Stomach smooth muscle (tissue), 2 donors: ENCODE data around the gene RBL2.
"Not testable (repeated sequence)": the region's sequence is repeated elsewhere in the genome, so short reads cannot be mapped to it uniquely, and the experiment has no call there.

ENCODE experiments used
- H3K27ac ChIP-seq: one replicate; pipeline ENCODE4 v1.7.0; 2013; ENCODE audit warnings: mild to moderate bottlenecking, low read length, inconsistent platforms
- H3K27me3 ChIP-seq, 2 donors: one replicate each; pipeline ENCODE4 v1.7.0; 2013; ENCODE audit warnings: low read length in 2 of 2; ENCODE audit not compliant: insufficient read depth in 2 of 2, control insufficient read depth in 1 of 2
- H3K36me3 ChIP-seq, 2 donors: one replicate each; pipeline ENCODE4 v1.7.0; 2013; ENCODE audit warnings: low read length in 2 of 2; ENCODE audit not compliant: control insufficient read depth in 2 of 2, insufficient read depth in 2 of 2
- H3K4me1 ChIP-seq: one replicate; pipeline ENCODE4 v1.7.0; 2013; ENCODE audit warnings: low read length; ENCODE audit not compliant: control insufficient read depth, insufficient read depth
- H3K4me3 ChIP-seq, 2 donors: one replicate each; pipeline ENCODE4 v1.7.0; 2013; ENCODE audit warnings: low read length in 2 of 2
- H3K9ac ChIP-seq, 2 donors: one replicate each; pipeline ENCODE4 v1.7.0; 2013; ENCODE audit warnings: low read length in 2 of 2, mild to moderate bottlenecking in 1 of 2
- H3K9me3 ChIP-seq, 2 donors: one replicate each; pipeline ENCODE4 v1.7.0; 2013; ENCODE audit warnings: low read length in 2 of 2; ENCODE audit not compliant: control insufficient read depth in 2 of 2
- donor health status: healthy.
- donor health status: Pancreatic carcinoma.

RBL2 gene

GRCh38 chr16:53423968-53424367 lies 10.3 kb upstream of the RBL2 start:
- H3K9me3 ChIP-seq, H3K4me1 ChIP-seq, H3K27me3 ChIP-seq, H3K4me3 ChIP-seq, H3K36me3 ChIP-seq, H3K9ac ChIP-seq, H3K27ac ChIP-seq: not testable (repeated sequence)

- no peaks in the 10 kb centered on the region for H3K4me1 ChIP-seq
- H3K27ac ChIP-seq: no peak overlapping the region
- H3K9me3 ChIP-seq: peaks cover 0 to 5% of the 10 kb centered on the region in 2 donors
- H3K9ac ChIP-seq: no peak overlapping the region
- no peaks in the 10 kb centered on the region for H3K27me3 ChIP-seq
- no peak overlapping the region for H3K4me3 ChIP-seq
- no peaks in the 10 kb centered on the region for H3K36me3 ChIP-seq
Observed at GRCh38 chr16:53428681-53429080, 5.6 kb upstream of the RBL2 start.

DNA sequence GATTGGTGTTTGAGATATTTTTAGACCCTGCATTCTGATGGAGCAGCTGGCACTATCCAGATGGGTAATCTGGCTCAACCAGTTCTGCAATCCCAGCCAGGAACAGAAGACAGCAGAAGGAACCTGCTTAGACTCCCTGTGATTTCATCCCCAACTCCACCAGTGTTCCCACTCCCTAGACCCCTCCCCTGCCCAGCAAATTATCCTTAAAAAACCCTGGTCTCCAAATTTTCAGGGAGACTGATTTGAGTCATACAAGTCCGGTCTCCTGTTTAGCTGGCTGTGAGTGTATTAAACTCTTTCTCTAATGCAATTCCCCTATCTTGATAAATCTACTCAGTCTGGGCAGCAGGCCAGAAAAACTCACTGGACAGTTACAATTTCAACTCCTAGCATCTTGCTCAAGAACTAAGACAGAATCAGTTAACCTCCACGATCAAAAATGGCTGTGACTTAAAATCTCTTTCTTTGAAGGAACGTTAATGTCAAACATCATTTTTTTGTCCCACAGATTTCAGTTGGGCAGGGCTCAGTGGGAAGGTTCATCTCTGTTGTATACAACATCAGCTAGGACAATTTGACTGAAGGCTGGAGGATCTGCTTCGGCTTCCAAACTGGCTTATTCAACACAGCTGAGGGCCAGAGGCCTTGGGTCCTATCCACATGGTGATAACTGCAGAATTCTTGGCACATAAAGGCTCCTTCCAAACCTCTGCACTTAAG lies 4.9 kb upstream of the RBL2 start:
- peaks cover 0 to 5% of the 10 kb centered on the region in 2 donors for H3K9me3 ChIP-seq
- H3K4me1 ChIP-seq: no peaks in the 10 kb centered on the region
- no peaks in the 10 kb centered on the region for H3K27me3 ChIP-seq
- H3K27ac ChIP-seq: no peak overlapping the region
- no peaks in the 10 kb centered on the region for H3K36me3 ChIP-seq
- H3K4me3 ChIP-seq: no peak overlapping the region
- H3K9ac ChIP-seq: no peak overlapping the region

DNA sequence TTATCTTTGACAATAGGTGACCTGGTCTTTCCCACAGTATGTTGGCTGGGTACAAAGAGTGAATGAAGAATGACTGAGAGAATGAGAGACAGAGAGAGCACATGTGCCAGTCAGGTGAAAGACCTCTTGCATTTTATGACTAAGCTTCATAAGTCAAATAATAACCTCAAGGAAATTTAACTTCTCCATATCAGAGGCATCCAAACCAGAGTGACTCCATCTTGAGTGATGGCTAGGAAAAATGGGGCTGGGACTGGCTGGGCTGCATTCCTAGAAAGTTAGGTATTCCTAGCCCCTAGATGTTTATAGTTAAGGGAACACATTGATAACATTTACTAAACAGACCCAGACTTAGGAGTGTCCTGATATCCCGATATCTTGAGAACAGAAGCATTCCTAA lies 3.9 kb upstream of the RBL2 start:
- Histone ChIP-seq H3K9me3 (peaks cover 0 to 5% of the 10 kb centered on the region in 2 donors), H3K27me3 (no peaks in the 10 kb centered on the region), H3K36me3 (no peaks in the 10 kb centered on the region), H3K27ac (no peak overlapping the region), H3K4me1 (peaks cover 2% of the 10 kb centered on the region), H3K4me3 (no peak overlapping the region), H3K9ac (no peak overlapping the region)

DNA sequence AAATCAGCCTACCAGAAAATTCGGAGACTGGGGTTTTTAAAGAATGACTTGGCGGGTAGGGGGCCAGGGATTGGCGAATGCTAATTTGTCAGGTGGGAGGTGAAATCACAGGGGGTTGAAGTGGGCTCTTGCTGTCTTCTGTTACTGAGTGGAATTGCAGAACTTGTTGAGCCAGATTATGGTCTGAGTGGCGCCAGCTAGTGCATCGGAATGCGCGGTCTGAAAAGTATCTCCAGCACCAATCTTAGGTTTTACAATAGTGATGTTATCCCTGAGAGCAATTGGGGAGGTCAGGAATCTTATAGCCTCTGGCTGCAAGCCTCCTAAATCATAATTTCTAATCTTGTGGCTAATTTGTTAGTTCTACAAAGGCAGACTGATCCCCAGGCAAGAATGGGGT lies 762 bp upstream of the RBL2 start:
- H3K27ac ChIP-seq: peak overlapping the region; percentile 88
- no peaks in the 10 kb centered on the region for H3K27me3 ChIP-seq
- peak overlapping the region; percentile 72 to 99 for H3K4me3 ChIP-seq
- peaks cover 2% of the 10 kb centered on the region for H3K4me1 ChIP-seq
- H3K9ac ChIP-seq: peak overlapping the region in 1 of 2 donors; percentile 78
- peaks cover 0 to 5% of the 10 kb centered on the region in 2 donors for H3K9me3 ChIP-seq
- no peaks in the 10 kb centered on the region for H3K36me3 ChIP-seq

GRCh38 chr16:53433930-53434376 lies 318 bp upstream of the RBL2 start:
- Histone ChIP-seq H3K4me1 (peaks cover 2% of the 10 kb centered on the region), H3K27ac (peak overlapping the region; percentile 88), H3K36me3 (no peaks in the 10 kb centered on the region), H3K9me3 (peaks cover 0 to 5% of the 10 kb centered on the region in 2 donors), H3K9ac (peak overlapping the region; percentile 78 to 92), H3K4me3 (peak overlapping the region; percentile 72 to 99), H3K27me3 (no peaks in the 10 kb centered on the region)

- Histone ChIP-seq H3K9me3 (no peaks in the 10 kb centered on the region), H3K4me1 (peaks cover 2% of the 10 kb centered on the region), H3K9ac (peak overlapping the region; percentile 78 to 92), H3K4me3 (peak overlapping the region; percentile 98 to 99), H3K27me3 (no peaks in the 10 kb centered on the region), H3K36me3 (no peaks in the 10 kb centered on the region), H3K27ac (peak overlapping the region; percentile 88)
Observed at GRCh38 chr16:53435066-53435688, 906 bp downstream of the RBL2 start.

GRCh38 chr16:53440125-53440524 lies 5.9 kb downstream of the RBL2 start:
- no peaks in the 10 kb centered on the region for H3K4me1 ChIP-seq

DNA sequence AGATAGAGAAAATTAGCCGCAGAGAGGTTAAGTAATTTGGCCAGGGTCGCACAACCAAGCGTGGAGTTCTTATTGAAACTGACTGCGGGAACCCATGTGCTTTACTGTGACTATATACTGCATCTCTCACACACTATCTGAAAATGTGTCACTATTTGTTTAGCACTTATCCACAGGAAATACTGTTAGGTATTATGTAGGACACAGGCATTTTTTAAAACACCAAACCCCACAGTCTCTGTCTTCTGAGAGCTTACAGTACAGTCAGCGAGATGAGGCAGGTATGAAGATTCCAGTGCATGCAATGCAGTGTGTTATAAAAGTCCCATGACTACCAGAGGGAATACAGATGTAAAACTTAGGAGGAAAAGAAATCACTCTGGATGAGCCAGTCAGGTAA lies 11.3 kb downstream of the RBL2 start:
- H3K9ac ChIP-seq: no peak overlapping the region
- no peaks in the 10 kb centered on the region for H3K4me1 ChIP-seq
- H3K36me3 ChIP-seq: peaks cover 8 to 10% of the 10 kb centered on the region in 2 donors
- no peaks in the 10 kb centered on the region for H3K27me3 ChIP-seq
- H3K9me3 ChIP-seq: no peaks in the 10 kb centered on the region
- H3K27ac ChIP-seq: no peak overlapping the region
- H3K4me3 ChIP-seq: no peak overlapping the region

More at GRCh38 chr16:53440125-53440524, 5.9 kb downstream of the RBL2 start:
- Histone ChIP-seq H3K36me3 (peaks cover 2 to 8% of the 10 kb centered on the region in 2 donors), H3K4me3 (no peak overlapping the region), H3K27me3 (no peaks in the 10 kb centered on the region), H3K9ac (no peak overlapping the region), H3K9me3 (no peaks in the 10 kb centered on the region), H3K27ac (no peak overlapping the region)

DNA sequence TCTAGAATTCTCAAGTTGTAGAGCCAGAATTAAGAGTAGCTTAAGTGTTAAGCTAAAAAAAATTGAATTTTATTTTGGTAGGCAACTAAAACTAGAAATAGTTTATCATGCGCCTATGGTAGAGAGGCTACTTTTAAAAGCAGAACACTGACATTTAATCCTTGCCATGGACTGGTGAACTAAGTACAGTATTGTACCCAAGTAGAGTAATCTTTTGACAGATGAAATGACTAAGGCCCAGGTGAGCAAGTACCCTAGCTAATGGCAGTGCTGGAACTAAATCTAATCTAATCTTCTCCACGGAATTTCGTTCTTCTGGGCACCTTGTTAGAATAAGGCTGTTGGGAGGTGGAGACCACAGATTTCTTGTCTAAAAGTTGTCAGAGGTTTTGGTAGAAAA lies 11.8 kb downstream of the RBL2 start:
- Histone ChIP-seq H3K27ac (no peak overlapping the region), H3K27me3 (no peaks in the 10 kb centered on the region), H3K36me3 (peaks cover 8 to 10% of the 10 kb centered on the region in 2 donors)

More for the DNA sequence above, 11.8 kb downstream of the RBL2 start:
- Histone ChIP-seq H3K4me3 (no peak overlapping the region), H3K9me3 (no peaks in the 10 kb centered on the region), H3K9ac (no peak overlapping the region), H3K4me1 (no peaks in the 10 kb centered on the region)
